Dermis microvascular lymphatic vessel endothelial cell (primary cell): ENCODE measurements around the gene ATP6V1G3. TPM values are rescaled to one million over a fixed set of nuclear protein-coding genes. Genes with fewer than 3 reads are reported as not detected.
"Not testable (repeated sequence)": the region's sequence is repeated elsewhere in the genome, so short reads cannot be mapped to it uniquely, and the experiment has no call there.

Source experiments
- DNase-seq, 2 donors: peaks; one replicate each; pipeline versions ENCODE4 v3.0.0 to v3.0.0-alpha.2; 2010; ENCODE audit warnings: low read depth in 2 of 2
- total RNA-seq: library from RNA; depleted of rRNA; stranded (reverse); fragments of >200 nt; gene quantifications from 2 replicates; pipeline ENCODE4 v1.2.1, GENCODE V29; 2014

The ATP6V1G3 gene
- total RNA-seq, 1 donor from 2014 or later, result not detected

GRCh38 chr1:198543670-198544260 is 3.3 kb upstream of the ATP6V1G3 start:
- no peak for DNase-seq

GRCh38 chr1:198542632-198543031 is 2.2 kb upstream of the ATP6V1G3 start:
- DNase-seq, result no peak

GRCh38 chr1:198541737-198542136 is 1.3 kb upstream of the ATP6V1G3 start:
- no peak for DNase-seq

GRCh38 chr1:198538579-198539364 is 1.7 kb downstream of the ATP6V1G3 start:
- no peak for DNase-seq

DNA sequence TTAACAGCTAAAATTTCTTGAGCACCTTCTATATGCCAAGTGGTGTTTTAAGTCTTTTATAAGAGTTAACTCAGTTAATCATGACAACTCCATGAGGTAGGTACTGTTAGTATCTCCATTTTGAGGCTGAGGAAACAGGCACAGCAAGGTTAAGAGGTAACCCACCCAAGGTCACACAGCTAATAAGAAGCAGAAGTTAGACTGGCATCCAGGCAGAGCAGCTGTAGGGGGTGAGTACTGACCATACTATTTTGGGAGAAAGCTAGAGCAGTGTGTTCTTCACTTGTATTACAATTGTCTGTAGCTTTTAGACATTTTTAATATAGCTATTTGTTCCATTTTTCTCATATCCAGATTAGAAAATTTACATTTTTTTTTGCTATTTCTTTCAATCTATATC is 4.8 kb downstream of the ATP6V1G3 start:
- no peak for DNase-seq

DNA sequence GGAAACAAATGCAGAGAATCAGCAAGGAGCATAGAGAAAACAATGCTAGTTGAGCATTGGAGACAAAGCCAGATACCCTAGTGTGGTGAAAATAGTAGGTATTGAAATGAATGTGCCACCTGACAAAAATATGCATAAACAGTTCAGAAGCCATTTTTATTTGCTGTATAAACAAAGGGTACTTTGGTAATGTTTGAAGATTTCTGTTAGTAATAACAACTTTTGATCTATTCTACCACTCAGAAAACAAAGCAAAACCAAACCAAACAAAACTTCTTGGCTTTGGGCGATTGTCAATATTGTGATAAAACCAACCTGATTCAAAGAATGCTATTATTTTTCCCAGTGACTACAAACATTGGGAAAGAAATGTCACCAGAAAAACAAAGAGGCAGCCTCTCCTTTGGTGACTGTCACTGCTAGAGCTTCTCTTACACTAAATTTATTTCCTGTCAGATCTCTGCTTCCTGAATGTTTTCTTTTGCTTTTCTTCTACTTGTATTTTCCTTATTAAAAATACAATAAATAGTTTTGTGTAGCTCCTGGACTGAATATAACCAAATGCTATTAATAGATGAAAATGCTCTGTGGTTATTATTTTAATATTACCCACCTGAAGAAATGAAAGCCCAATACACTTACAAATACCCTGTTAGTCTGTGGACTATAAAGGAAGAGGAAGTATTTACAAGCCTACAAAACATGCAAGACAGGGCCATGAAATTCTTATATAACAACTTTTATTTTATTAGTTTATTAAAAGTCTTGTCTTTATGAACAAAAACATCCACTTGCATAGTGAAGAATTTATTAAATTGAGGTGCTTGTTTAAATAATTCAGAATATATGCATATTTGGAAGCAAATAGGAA is 5.7 kb downstream of the ATP6V1G3 start:
- DNase-seq, result no peak

DNA sequence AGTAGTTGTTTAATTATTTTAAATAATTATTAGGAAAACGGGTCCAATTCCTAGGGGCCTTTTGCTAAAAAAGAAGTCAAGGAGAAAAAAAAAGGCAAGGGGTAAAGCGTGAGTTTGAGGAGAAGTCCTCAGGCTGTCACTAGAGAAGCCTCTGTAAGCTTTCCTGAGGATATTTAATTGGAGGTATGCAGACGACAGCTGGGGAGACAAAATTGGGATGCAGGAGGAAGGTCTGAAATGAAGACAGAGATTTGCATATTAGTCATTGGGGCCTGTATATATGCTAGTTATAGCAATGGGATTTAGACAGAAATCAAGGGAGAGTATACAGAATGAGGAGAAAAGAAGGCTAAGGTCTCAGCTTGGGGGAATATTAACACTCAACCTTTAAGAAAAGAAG is 8.6 kb downstream of the ATP6V1G3 start:
- DNase-seq, result no peak

DNA sequence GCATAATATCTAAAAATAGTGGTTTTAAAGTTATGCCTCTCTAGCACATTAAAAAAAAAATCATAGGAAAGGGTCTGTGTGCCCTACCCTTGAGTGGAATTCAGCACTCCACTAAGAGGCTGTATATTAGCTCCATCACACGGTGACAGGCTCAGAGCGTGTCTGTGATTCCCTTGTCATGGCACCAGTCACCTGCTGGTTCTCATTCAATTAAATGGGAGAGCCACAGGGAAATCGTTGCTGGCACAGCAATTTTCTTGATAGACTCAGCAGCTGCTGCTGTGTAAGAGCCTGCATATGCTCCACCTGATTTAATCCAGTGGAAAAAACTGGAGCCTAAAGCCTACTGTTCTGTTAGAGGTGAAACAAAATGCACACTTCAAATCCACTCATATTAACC is 9.5 kb downstream of the ATP6V1G3 start:
- DNase-seq, result no peak

GRCh38 chr1:198529414-198529813 is 11.1 kb downstream of the ATP6V1G3 start:
- peak; percentile 57 to 87 for DNase-seq

- DNase-seq, result peak; percentile 66 to 74
Observed at GRCh38 chr1:198528364-198528763, 12.1 kb downstream of the ATP6V1G3 start.

DNA sequence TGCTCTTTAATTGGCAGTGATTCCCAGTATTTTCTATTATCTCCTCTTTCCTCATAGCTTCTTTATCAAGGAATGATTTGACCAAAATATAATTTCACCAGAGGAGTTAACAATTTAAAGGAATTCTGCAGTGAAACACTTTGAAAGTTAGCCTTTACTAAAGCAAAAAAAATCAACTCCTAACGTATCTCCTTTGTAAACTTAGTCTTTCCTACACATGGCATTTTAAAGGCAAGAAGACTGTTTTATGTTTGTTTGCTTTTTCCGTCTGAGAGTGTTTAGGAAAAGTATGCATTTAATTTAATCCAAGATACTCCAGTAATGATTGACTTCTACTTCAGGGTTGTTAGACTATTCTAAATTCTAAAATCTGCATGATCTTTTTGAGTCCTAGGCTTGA is 15.9 kb downstream of the ATP6V1G3 start:
- DNase-seq, result no peak

DNA sequence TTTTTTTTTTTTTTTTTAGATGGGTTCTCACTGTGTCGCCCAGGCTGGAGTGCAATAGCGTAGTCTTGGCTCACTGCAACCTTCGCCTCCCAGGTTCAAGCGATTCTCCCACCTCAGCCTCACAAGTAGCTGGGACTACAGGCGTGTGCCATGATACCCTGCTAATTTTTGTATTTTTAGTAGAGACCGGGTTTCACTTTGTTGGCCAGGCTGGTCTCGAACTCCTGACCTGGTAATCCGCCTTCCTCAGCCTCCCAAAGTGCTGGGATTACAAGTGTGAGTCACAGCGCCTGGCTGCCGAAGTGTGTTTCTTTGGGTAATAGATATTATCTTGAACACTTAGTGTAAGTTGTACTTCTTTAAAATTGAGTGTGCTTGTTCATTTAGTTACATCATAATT is 16.4 kb downstream of the ATP6V1G3 start:
- DNase-seq, result not testable (repeated sequence)

DNA sequence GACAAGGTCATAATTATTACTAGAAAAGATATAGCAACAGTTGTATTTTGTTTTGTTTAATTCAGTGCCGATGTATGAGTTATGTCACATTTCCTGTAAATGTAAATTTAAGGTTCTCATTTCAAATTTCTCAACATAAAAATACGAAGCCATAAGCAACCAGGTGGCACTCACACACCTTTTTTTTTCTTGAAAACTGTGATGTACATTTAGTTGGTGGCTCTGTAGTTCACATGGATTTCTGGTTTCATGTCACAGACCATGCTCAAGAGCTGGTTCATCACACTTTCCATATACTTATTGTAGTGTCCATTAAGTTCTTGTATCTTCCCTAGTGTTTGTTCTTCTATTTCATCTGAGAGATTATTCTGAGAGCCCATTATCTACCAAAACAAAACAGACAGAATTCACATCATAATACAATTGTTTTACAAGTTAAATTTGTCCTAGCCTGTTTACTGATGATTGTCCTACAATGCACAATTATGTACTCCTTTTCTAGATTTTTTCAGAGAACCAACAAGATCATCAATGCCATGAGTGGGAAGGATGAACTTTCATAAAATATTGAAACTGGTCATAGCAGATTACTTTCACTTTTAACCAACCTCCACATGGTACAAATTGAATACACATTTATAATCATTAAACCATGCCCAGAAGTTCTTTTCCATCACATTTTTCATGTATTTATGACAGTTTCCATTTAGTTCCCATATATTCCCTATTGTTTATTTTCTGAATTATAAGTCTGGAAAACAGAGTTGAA is 17.1 kb downstream of the ATP6V1G3 start:
- no peak for DNase-seq

DNA sequence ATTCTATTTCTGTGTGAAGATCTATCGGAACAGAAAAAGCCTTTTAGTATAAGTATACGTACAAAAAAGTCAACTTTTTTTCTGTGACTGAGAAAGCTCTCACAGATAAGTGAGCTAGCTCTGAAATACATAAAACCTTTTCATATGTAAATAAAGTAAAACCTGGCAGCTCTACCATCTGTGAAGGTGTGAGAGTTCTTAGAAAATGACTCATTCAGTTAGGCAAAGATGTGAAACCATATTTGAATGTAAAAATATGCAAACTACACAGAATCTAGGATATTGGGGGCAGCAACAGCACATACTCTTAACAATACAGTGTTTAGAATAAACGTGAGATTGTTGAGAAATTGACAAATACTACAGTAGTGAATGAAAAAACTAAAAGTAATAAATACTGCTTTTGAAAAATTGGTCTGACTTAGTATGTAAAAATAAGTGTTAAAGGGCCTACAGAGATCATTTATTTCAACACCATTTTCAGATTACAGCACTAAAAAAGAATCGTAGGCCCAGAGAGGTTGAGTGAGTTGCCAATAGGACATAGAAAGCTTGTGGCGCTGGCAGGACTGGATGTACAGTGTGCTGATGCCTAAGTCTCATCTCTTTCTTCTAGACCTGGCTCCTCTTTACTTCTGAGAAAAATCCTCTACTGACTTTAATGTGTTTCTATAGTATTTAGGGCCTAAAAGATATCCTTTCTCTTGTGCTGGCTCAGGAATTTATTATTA is 19.8 kb downstream of the ATP6V1G3 start:
- DNase-seq, result no peak

- no peak for DNase-seq
Observed at GRCh38 chr1:198519639-198520501, 20.6 kb downstream of the ATP6V1G3 start.

- DNase-seq, result no peak
Observed at GRCh38 chr1:198517623-198518199, 22.8 kb downstream of the ATP6V1G3 start.

DNA sequence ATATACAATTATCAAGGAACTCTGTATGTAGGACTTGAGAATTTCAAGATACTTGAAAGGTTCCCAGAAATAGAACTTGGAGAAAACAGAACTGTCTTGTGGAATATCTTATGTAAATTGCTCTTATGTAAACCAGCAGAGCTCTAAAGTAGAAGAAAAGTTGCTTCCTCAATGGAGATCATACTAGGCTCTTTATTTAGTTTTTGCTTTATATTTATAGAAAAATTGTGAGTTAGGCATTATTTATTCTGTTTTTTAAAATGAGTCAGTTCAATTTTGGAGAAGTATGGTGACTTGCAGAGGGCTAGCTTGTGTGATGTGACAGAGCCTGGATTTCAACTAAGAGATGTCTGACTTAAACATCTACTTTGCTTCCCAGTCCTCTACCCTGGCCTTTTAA is 40.4 kb downstream of the ATP6V1G3 start:
- no peak for DNase-seq

DNA sequence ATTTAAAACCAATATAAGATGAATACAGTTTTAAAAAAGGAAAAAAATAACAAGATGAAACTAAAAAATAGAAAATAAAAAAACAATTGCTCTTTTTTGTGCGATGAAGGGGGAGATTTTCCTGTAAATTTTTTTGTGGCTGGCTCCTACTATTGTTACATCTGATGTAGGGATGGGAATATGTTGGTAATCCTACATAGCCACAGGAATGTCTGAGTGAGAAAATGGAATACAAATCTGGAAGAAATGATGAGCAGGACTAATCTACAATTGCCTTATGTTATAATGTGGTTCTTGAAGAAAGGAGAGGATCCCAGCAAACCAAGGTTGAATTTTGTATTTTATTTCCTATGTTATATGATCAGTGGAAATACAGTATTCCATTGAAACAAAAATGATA is 40.9 kb downstream of the ATP6V1G3 start:
- no peak for DNase-seq

- no peak for DNase-seq
Observed at GRCh38 chr1:198498881-198499280, 41.6 kb downstream of the ATP6V1G3 start.

GRCh38 chr1:198498103-198498385 is 42.4 kb downstream of the ATP6V1G3 start:
- DNase-seq, result no peak
